Duodenal mucosa (tissue), 2 donors: Measurements from ENCODE around the gene PPP1R14B.

ENCODE experiments used
- H3K27ac ChIP-seq: one replicate; pipeline ENCODE4 v1.7.0; 2013; ENCODE audit warnings: low read depth, low read length
- H3K27me3 ChIP-seq, 2 donors: one replicate each; pipeline ENCODE4 v1.7.0; 2013; ENCODE audit warnings: low read length in 2 of 2, control low read depth in 1 of 2; ENCODE audit not compliant: insufficient read depth in 2 of 2, control insufficient read depth in 1 of 2
- H3K36me3 ChIP-seq, 2 donors: one replicate each; pipeline ENCODE4 v1.7.0; 2013; ENCODE audit warnings: low read length in 2 of 2, control low read depth in 1 of 2; ENCODE audit not compliant: insufficient read depth in 2 of 2, control insufficient read depth in 1 of 2
- H3K4me1 ChIP-seq, 2 donors: one replicate each; pipeline ENCODE4 v1.7.0; 2013; ENCODE audit warnings: low read length in 2 of 2, control low read depth in 1 of 2; ENCODE audit not compliant: insufficient read depth in 2 of 2, control insufficient read depth in 1 of 2
- H3K4me3 ChIP-seq, 2 donors: one replicate each; pipeline ENCODE4 v1.7.0; 2013; ENCODE audit warnings: low read length in 2 of 2, low read depth in 1 of 2
- H3K9ac ChIP-seq, 2 donors: one replicate each; pipeline ENCODE4 v1.7.0; 2013; ENCODE audit warnings: low read length in 2 of 2, low read depth in 1 of 2
- H3K9me3 ChIP-seq, 2 donors: one replicate each; pipeline ENCODE4 v1.7.0; 2013; ENCODE audit warnings: low read length in 2 of 2, control low read depth in 1 of 2; ENCODE audit not compliant: control insufficient read depth in 1 of 2

Gene PPP1R14B

GRCh38 chr11:64238999-64239398 is 7.7 kb downstream of the PPP1R14B start:
- peaks cover 61% of the 10 kb centered on the region in 2 donors for H3K4me1 ChIP-seq
- peak overlapping the region in 1 of 2 donors; percentile 22 for H3K9ac ChIP-seq
- peak overlapping the region; percentile 53 for H3K27ac ChIP-seq
- peaks cover 0 to 14% of the 10 kb centered on the region in 2 donors for H3K36me3 ChIP-seq
- H3K9me3 ChIP-seq: no peaks in the 10 kb centered on the region
- H3K4me3 ChIP-seq: no peak overlapping the region
- no peaks in the 10 kb centered on the region for H3K27me3 ChIP-seq

- no peaks in the 10 kb centered on the region for H3K9me3 ChIP-seq
- peak overlapping the region in 1 of 2 donors; percentile 34 for H3K9ac ChIP-seq
- peaks cover 0 to 5% of the 10 kb centered on the region in 2 donors for H3K36me3 ChIP-seq
- H3K4me1 ChIP-seq: peaks cover 59 to 61% of the 10 kb centered on the region in 2 donors
- no peaks in the 10 kb centered on the region for H3K27me3 ChIP-seq
- peak overlapping the region; percentile 53 for H3K27ac ChIP-seq
- peak overlapping the region in 1 of 2 donors; percentile 7 for H3K4me3 ChIP-seq
Observed at GRCh38 chr11:64238076-64238475, 8.7 kb downstream of the PPP1R14B start.

- peak overlapping the region in 1 of 2 donors; percentile 7 for H3K4me3 ChIP-seq
- H3K27ac ChIP-seq: peak overlapping the region; percentile 34
- peak overlapping the region in 1 of 2 donors; percentile 34 for H3K9ac ChIP-seq
- no peaks in the 10 kb centered on the region for H3K9me3 ChIP-seq
- H3K4me1 ChIP-seq: peaks cover 53 to 55% of the 10 kb centered on the region in 2 donors
- no peaks in the 10 kb centered on the region for H3K27me3 ChIP-seq
- peaks cover 0 to 5% of the 10 kb centered on the region in 2 donors for H3K36me3 ChIP-seq
Observed at GRCh38 chr11:64237484-64237951, 9.2 kb downstream of the PPP1R14B start.

- Histone ChIP-seq H3K9me3 (no peaks in the 10 kb centered on the region), H3K27ac (no peak overlapping the region), H3K27me3 (no peaks in the 10 kb centered on the region), H3K36me3 (peaks cover 0 to 5% of the 10 kb centered on the region in 2 donors), H3K4me3 (peak overlapping the region; percentile 59 to 82), H3K9ac (peak overlapping the region; percentile 25 to 31), H3K4me1 (peaks cover 61 to 62% of the 10 kb centered on the region in 2 donors)
Observed at GRCh38 chr11:64235437-64236161, 11.1 kb downstream of the PPP1R14B start.

GRCh38 chr11:64234647-64235379 is 11.9 kb downstream of the PPP1R14B start:
- Histone ChIP-seq H3K36me3 (peaks cover 0 to 5% of the 10 kb centered on the region in 2 donors), H3K9ac (peak overlapping the region; percentile 25 to 31), H3K27ac (peak overlapping the region; percentile 62), H3K4me3 (peak overlapping the region; percentile 59 to 82), H3K27me3 (no peaks in the 10 kb centered on the region), H3K4me1 (peaks cover 57% of the 10 kb centered on the region in 2 donors), H3K9me3 (no peaks in the 10 kb centered on the region)

- Histone ChIP-seq H3K27ac (peak within 1 kb of the TSS; percentile 62), H3K4me1 (peaks cover 58 to 59% of the 10 kb centered on the region in 2 donors)
Observed at GRCh38 chr11:64233913-64234586, 12.7 kb downstream of the PPP1R14B start, which contains the start of gene VEGFB. TSS of gene VEGFB (plus strand) at chr11:64234584. CDS start at chr11:64234834, 250 bp downstream.

GRCh38 chr11:64232967-64233315 is 13.8 kb downstream of the PPP1R14B start:
- Histone ChIP-seq H3K9me3 (no peaks in the 10 kb centered on the region), H3K4me1 (peaks cover 49 to 54% of the 10 kb centered on the region in 2 donors), H3K27ac (no peak overlapping the region), H3K27me3 (no peaks in the 10 kb centered on the region), H3K36me3 (peaks cover 0 to 3% of the 10 kb centered on the region in 2 donors), H3K4me3 (no peak overlapping the region), H3K9ac (no peak overlapping the region)

More at GRCh38 chr11:64233913-64234586, 12.7 kb downstream of the PPP1R14B start, which contains the start of gene VEGFB:
- Histone ChIP-seq H3K36me3 (peaks cover 0 to 5% of the 10 kb centered on the region in 2 donors), H3K9me3 (no peaks in the 10 kb centered on the region), H3K27me3 (no peaks in the 10 kb centered on the region), H3K9ac (peak within 1 kb of the TSS; percentile 66 to 75), H3K4me3 (peak within 1 kb of the TSS; percentile 61 to 82)

- H3K9me3 ChIP-seq: no peaks in the 10 kb centered on the region
- H3K9ac ChIP-seq: no peak overlapping the region
- no peaks in the 10 kb centered on the region for H3K27me3 ChIP-seq
- H3K4me1 ChIP-seq: peaks cover 46 to 50% of the 10 kb centered on the region in 2 donors
- no peak overlapping the region for H3K27ac ChIP-seq
- no peaks in the 10 kb centered on the region for H3K36me3 ChIP-seq
- H3K4me3 ChIP-seq: no peak overlapping the region
Observed at GRCh38 chr11:64232182-64232966, 14.4 kb downstream of the PPP1R14B start.

- Histone ChIP-seq H3K4me3 (no peak overlapping the region), H3K9me3 (no peaks in the 10 kb centered on the region), H3K36me3 (no peaks in the 10 kb centered on the region), H3K27ac (no peak overlapping the region), H3K27me3 (no peaks in the 10 kb centered on the region), H3K4me1 (peaks cover 46 to 58% of the 10 kb centered on the region in 2 donors), H3K9ac (no peak overlapping the region)
Observed at GRCh38 chr11:64231546-64231945, 15.2 kb downstream of the PPP1R14B start.
